ENCODE data around the gene PBX1. TPM values are rescaled to one million over a fixed set of nuclear protein-coding genes. Genes with fewer than 3 reads are reported as not detected.

PBX1 gene
- total RNA-seq, 2 donors from 2014 or later, result 55.4 to 56.2 TPM

GRCh38 chr1:164843743-164844500 is 284.9 kb downstream of the PBX1 start:
- intact Hi-C loops (cut with DNase I, micrococcal nuclease), result no loop called here
- ATAC-seq, result no peak

GRCh38 chr1:164846731-164847691 is 288.0 kb downstream of the PBX1 start:
- intact Hi-C loops (cut with DNase I, micrococcal nuclease), result no loop called here
- no peak for DNase-seq
- no peak for ATAC-seq

More at GRCh38 chr1:164843743-164844500, 284.9 kb downstream of the PBX1 start:
- DNase-seq, result no peak

- ATAC-seq, result no peak
- intact Hi-C loops (cut with DNase I, micrococcal nuclease), result no loop called here
- DNase-seq, result no peak
Observed at GRCh38 chr1:164853146-164853545, 294.2 kb downstream of the PBX1 start.

- DNase-seq (no peak), ATAC-seq (no peak)
- intact Hi-C loops (cut with DNase I, micrococcal nuclease), result no loop called here
Observed at GRCh38 chr1:164855716-164856329, 296.8 kb downstream of the PBX1 start.

- intact Hi-C loops (cut with DNase I, micrococcal nuclease), result no loop called here
- ATAC-seq (no peak), DNase-seq (no peak)
Observed at GRCh38 chr1:164856381-164856780, 297.4 kb downstream of the PBX1 start.

GRCh38 chr1:164857439-164857838 is 298.5 kb downstream of the PBX1 start:
- intact Hi-C loops (cut with DNase I, micrococcal nuclease), result no loop called here
- DNase-seq (no peak), ATAC-seq (no peak)

GRCh38 chr1:164858096-164858632 is 299.2 kb downstream of the PBX1 start:
- ATAC-seq (no peak), DNase-seq (no peak)
- intact Hi-C loops (cut with DNase I, micrococcal nuclease), result no loop called here

GRCh38 chr1:164861632-164862031 is 302.6 kb downstream of the PBX1 start:
- intact Hi-C loops (cut with DNase I, micrococcal nuclease), result no loop called here
- no peak for ATAC-seq
- no peak for DNase-seq

- intact Hi-C loops (cut with DNase I, micrococcal nuclease), result no loop called here
- DNase-seq, result no peak
Observed at GRCh38 chr1:164863056-164863455, 304.1 kb downstream of the PBX1 start.

GRCh38 chr1:164864161-164864560 is 305.2 kb downstream of the PBX1 start:
- DNase-seq, result no peak
- no peak for ATAC-seq
- intact Hi-C loops (cut with DNase I, micrococcal nuclease), result no loop called here

More at GRCh38 chr1:164863056-164863455, 304.1 kb downstream of the PBX1 start:
- ATAC-seq, result no peak

- DNase-seq (no peak), ATAC-seq (no peak)
- intact Hi-C loops (cut with DNase I, micrococcal nuclease), result no loop called here
Observed at GRCh38 chr1:164865385-164865784, 306.4 kb downstream of the PBX1 start.

GRCh38 chr1:164867590-164867989 is 308.6 kb downstream of the PBX1 start:
- no peak for ATAC-seq
- intact Hi-C loops (cut with DNase I, micrococcal nuclease), result no loop called here
- DNase-seq, result no peak

- DNase-seq, result no peak
- ATAC-seq, result no peak
- intact Hi-C loops (cut with DNase I, micrococcal nuclease), result no loop called here
Observed at GRCh38 chr1:164868990-164869389, 310.0 kb downstream of the PBX1 start.

GRCh38 chr1:164875518-164875917 is 316.5 kb downstream of the PBX1 start:
- intact Hi-C loops (cut with DNase I, micrococcal nuclease), result no loop called here
- ATAC-seq (no peak), DNase-seq (no peak)

GRCh38 chr1:164876398-164877116 is 317.6 kb downstream of the PBX1 start:
- intact Hi-C loops (cut with DNase I, micrococcal nuclease), result no loop called here
- ATAC-seq (no peak), DNase-seq (no peak)

- ATAC-seq (no peak), DNase-seq (no peak)
- intact Hi-C loops (cut with DNase I, micrococcal nuclease), result no loop called here
Observed at GRCh38 chr1:164880199-164880598, 321.2 kb downstream of the PBX1 start.

GRCh38 chr1:164880644-164881043 is 321.7 kb downstream of the PBX1 start:
- intact Hi-C loops (cut with DNase I, micrococcal nuclease), result no loop called here
- ATAC-seq (no peak), DNase-seq (no peak)

GRCh38 chr1:164885311-164885710 is 326.3 kb downstream of the PBX1 start:
- intact Hi-C loops (cut with DNase I, micrococcal nuclease), result no loop called here
- no peak for ATAC-seq
- no peak for DNase-seq

GRCh38 chr1:164886101-164886500 is 327.1 kb downstream of the PBX1 start:
- DNase-seq, result no peak
- intact Hi-C loops (cut with DNase I, micrococcal nuclease), result no loop called here
- ATAC-seq, result no peak

Data from left colon (tissue), 2 donors.